Midbrain (tissue), 1 donor: ENCODE measurements around the gene DIPK1C.

Experiments used
- DNase-seq: peaks from one replicate; lab custom pipeline; 2025; lab: John Stamatoyannopoulos, UW

The DIPK1C gene

GRCh38 chr18:74420481-74420880, 36.6 kb downstream of the DIPK1C start:
- peak; percentile 28 for DNase-seq

GRCh38 chr18:74419761-74420160, 37.3 kb downstream of the DIPK1C start:
- DNase-seq, result no peak

- no peak for DNase-seq
Measured at GRCh38 chr18:74418023-74418422, 39.1 kb downstream of the DIPK1C start.

- no peak for DNase-seq
Measured at GRCh38 chr18:74416124-74416523, 41.0 kb downstream of the DIPK1C start.

- no peak for DNase-seq
Measured at GRCh38 chr18:74414953-74415515, 42.1 kb downstream of the DIPK1C start.

GRCh38 chr18:74413836-74414235, 43.3 kb downstream of the DIPK1C start:
- no peak for DNase-seq

- peak; percentile 84 for DNase-seq
Measured at GRCh38 chr18:74412116-74412880, 44.8 kb downstream of the DIPK1C start.

GRCh38 chr18:74411475-74411874, 45.6 kb downstream of the DIPK1C start:
- DNase-seq, result no peak

GRCh38 chr18:74410441-74410992, 46.6 kb downstream of the DIPK1C start:
- DNase-seq, result no peak

- DNase-seq, result no peak
Measured at GRCh38 chr18:74407888-74408287, 49.2 kb downstream of the DIPK1C start.

- DNase-seq, result no peak
Measured at GRCh38 chr18:74402806-74403433, 54.2 kb downstream of the DIPK1C start.

GRCh38 chr18:74400813-74401212, 56.3 kb downstream of the DIPK1C start:
- no peak for DNase-seq

GRCh38 chr18:74399091-74399887, 57.8 kb downstream of the DIPK1C start:
- no peak for DNase-seq

GRCh38 chr18:74397572-74397971, 59.5 kb downstream of the DIPK1C start:
- no peak for DNase-seq

GRCh38 chr18:74396171-74397169, 60.6 kb downstream of the DIPK1C start:
- no peak for DNase-seq

GRCh38 chr18:74395648-74396154, 61.4 kb downstream of the DIPK1C start:
- no peak for DNase-seq

- DNase-seq, result no peak
Measured at GRCh38 chr18:74395006-74395405, 62.1 kb downstream of the DIPK1C start.

GRCh38 chr18:74392323-74392722, 64.8 kb downstream of the DIPK1C start:
- peak; percentile 3 for DNase-seq

GRCh38 chr18:74390900-74391299, 66.2 kb downstream of the DIPK1C start:
- DNase-seq, result no peak

GRCh38 chr18:74389991-74390390, 67.1 kb downstream of the DIPK1C start:
- DNase-seq, result no peak
